H9 (cell line): ENCODE results near the gene FADS2. TPM values are rescaled to one million over a fixed set of nuclear protein-coding genes. Genes with fewer than 3 reads are reported as not detected.

Source experiments
- DNase-seq: peaks from one replicate; pipeline ENCODE4 v3.0.0-alpha.2; 2017
- H2AFZ ChIP-seq: one replicate; pipeline ENCODE4 v1.6.1; 2013; ENCODE audit warnings: mild to moderate bottlenecking, low read length, control low read depth, moderate library complexity
- H2AK5ac ChIP-seq: 2 replicates; pipeline ENCODE4 v1.6.1; 2013; ENCODE audit warnings: low read length, control low read depth, mixed read lengths; ENCODE audit not compliant: insufficient read length
- H2BK120ac ChIP-seq: one replicate; pipeline ENCODE4 v1.6.1; 2013; ENCODE audit warnings: low read depth, mild to moderate bottlenecking, low read length, control low read depth, inconsistent platforms; ENCODE audit not compliant: poor library complexity, severe bottlenecking
- H2BK12ac ChIP-seq: 2 replicates; pipeline ENCODE4 v1.6.1; 2013; ENCODE audit warnings: low read length, control low read depth, mixed read lengths, low read depth; ENCODE audit not compliant: insufficient read length
- H2BK15ac ChIP-seq: 2 replicates; pipeline ENCODE4 v1.6.1; 2013; ENCODE audit warnings: low read depth, low read length, control low read depth
- H2BK20ac ChIP-seq: one replicate; pipeline ENCODE4 v1.6.1; 2013; ENCODE audit warnings: low read depth, mild to moderate bottlenecking, low read length, control low read depth, inconsistent platforms; ENCODE audit not compliant: poor library complexity, severe bottlenecking
- H2BK5ac ChIP-seq: 2 replicates; pipeline ENCODE4 v1.6.1; 2013; ENCODE audit warnings: low read length, control low read depth, mixed read lengths; ENCODE audit not compliant: insufficient read length
- H3K14ac ChIP-seq: 2 replicates; pipeline ENCODE4 v1.6.1; 2013; ENCODE audit warnings: low read length, control low read depth; ENCODE audit not compliant: insufficient read depth
- H3K18ac ChIP-seq: 2 replicates; pipeline ENCODE4 v1.6.1; 2013; ENCODE audit warnings: low read depth, mild to moderate bottlenecking, mixed read lengths, low read length, control low read depth; ENCODE audit not compliant: insufficient read length
- H3K23ac ChIP-seq: 2 replicates; pipeline ENCODE4 v1.6.1; 2013; ENCODE audit warnings: low read length, control low read depth, mixed read lengths, low read depth; ENCODE audit not compliant: insufficient read length
- H3K23me2 ChIP-seq: 2 replicates; pipeline ENCODE4 v1.6.1; 2013; ENCODE audit warnings: low read depth, mild to moderate bottlenecking, mixed read lengths, low read length, control low read depth; ENCODE audit not compliant: insufficient read length, poor library complexity, severe bottlenecking
- H3K27ac ChIP-seq: 2 replicates; pipeline ENCODE4 v1.5.1; 2013; ENCODE audit warnings: low read length, control low read depth, mixed read lengths, low read depth; ENCODE audit not compliant: insufficient read length
- H3K27me3 ChIP-seq: 2 replicates; pipeline ENCODE4 v1.6.1; 2013; ENCODE audit warnings: low read length, control low read depth, inconsistent platforms; ENCODE audit not compliant: insufficient read depth
- H3K4ac ChIP-seq: 2 replicates; pipeline ENCODE4 v1.6.1; 2013; ENCODE audit warnings: low read depth, mild to moderate bottlenecking, control low read depth, inconsistent platforms, low read length, moderate library complexity
- H3K4me1 ChIP-seq: 2 replicates; pipeline ENCODE4 v1.6.1; 2013; ENCODE audit warnings: low read length, control low read depth, inconsistent platforms; ENCODE audit not compliant: insufficient read depth
- H3K4me2 ChIP-seq: 2 replicates; pipeline ENCODE4 v1.6.1; 2013; ENCODE audit warnings: low read length, control low read depth, mixed read lengths; ENCODE audit not compliant: insufficient read length, insufficient read depth
- H3K56ac ChIP-seq: 2 replicates; pipeline ENCODE4 v1.6.1; 2013; ENCODE audit warnings: low read depth, mild to moderate bottlenecking, mixed read lengths, low read length, control low read depth; ENCODE audit not compliant: insufficient read length
- H3K79me1 ChIP-seq: 2 replicates; pipeline ENCODE4 v1.6.1; 2013; ENCODE audit warnings: low read depth, mild to moderate bottlenecking, moderate library complexity, low read length, control low read depth, inconsistent platforms; ENCODE audit not compliant: insufficient read depth, poor library complexity, severe bottlenecking
- H3K79me2 ChIP-seq: 2 replicates; pipeline ENCODE4 v1.6.1; 2013; ENCODE audit warnings: low read length, control low read depth, inconsistent platforms; ENCODE audit not compliant: insufficient read depth
- H3K9ac ChIP-seq: 2 replicates; pipeline ENCODE4 v1.6.1; 2013; ENCODE audit warnings: low read length, control low read depth, mixed read lengths; ENCODE audit not compliant: insufficient read length; ENCODE audit errors: extremely low read depth
- H3K9me3 ChIP-seq: one replicate; pipeline ENCODE4 v1.6.1; 2013; ENCODE audit warnings: low read depth, low read length, inconsistent platforms; ENCODE audit not compliant: control insufficient read depth
- H3T11ph ChIP-seq: one replicate; pipeline ENCODE4 v1.6.1; 2013; ENCODE audit warnings: mild to moderate bottlenecking, low read length, control low read depth, inconsistent platforms
- H4K20me1 ChIP-seq: one replicate; pipeline ENCODE4 v1.6.1; 2013; ENCODE audit not compliant: control insufficient read depth, insufficient read length, insufficient read depth
- H4K5ac ChIP-seq: 2 replicates; pipeline ENCODE4 v1.6.1; 2013; ENCODE audit warnings: low read depth, mild to moderate bottlenecking, mixed read lengths, low read length, control low read depth; ENCODE audit not compliant: insufficient read length
- H4K8ac ChIP-seq: replicated peaks from 2 replicates; pipeline ENCODE4 v1.6.1; 2013; ENCODE audit warnings: low read length, control low read depth, mixed read lengths, low read depth; ENCODE audit not compliant: insufficient read length
- H4K91ac ChIP-seq: 2 replicates; pipeline ENCODE4 v1.6.1; 2013; ENCODE audit warnings: low read depth, mild to moderate bottlenecking, moderate library complexity, mixed read lengths, low read length, control low read depth; ENCODE audit not compliant: insufficient read length
- H3K27ac Mint-ChIP-seq, 3 experiments: 2 replicates in 2 of 3; 3 replicates in 1 of 3; pipeline ENCODE4 v1.8.0; 2020 to 2021; ENCODE audit warnings: mixed read lengths in 3 of 3, mild to moderate bottlenecking in 1 of 3, moderate library complexity in 1 of 3
- H3K27me3 Mint-ChIP-seq: 2 replicates; pipeline ENCODE4 v1.8.0; 2021; ENCODE audit warnings: low read depth, mild to moderate bottlenecking, moderate library complexity, mixed read lengths
- H3K36me3 Mint-ChIP-seq, 3 experiments: 2 replicates in 2 of 3; 3 replicates in 1 of 3; pipeline ENCODE4 v1.8.0; 2020 to 2021; ENCODE audit warnings: low read depth in 3 of 3, mixed read lengths in 3 of 3; ENCODE audit not compliant: insufficient read depth in 1 of 3
- H3K4me1 Mint-ChIP-seq, 2 experiments: 2 replicates each; pipeline ENCODE4 v1.8.0; 2020; ENCODE audit warnings: mixed read lengths in 2 of 2
- H3K4me3 Mint-ChIP-seq, 2 experiments: 2 replicates in 1 of 2; 3 replicates in 1 of 2; pipeline ENCODE4 v1.8.0; 2020 to 2021; ENCODE audit warnings: mild to moderate bottlenecking in 2 of 2, mixed read lengths in 2 of 2, moderate library complexity in 1 of 2
- H3K9me3 Mint-ChIP-seq, 2 experiments: 2 replicates in 1 of 2; 3 replicates in 1 of 2; pipeline ENCODE4 v1.8.0; 2020; ENCODE audit warnings: mild to moderate bottlenecking in 2 of 2, mixed read lengths in 2 of 2, moderate library complexity in 1 of 2
- WGBS: extraction: QIAGEN DNeasy Blood & Tissue Kit; methylation state at CpG from one replicate; pipeline ENCODE4 v1.1.7; 2013; ENCODE audit warnings: missing lambda C conversion rate, low lambda C conversion rate, mixed read lengths; ENCODE audit not compliant: insufficient read length; ENCODE audit errors: extremely low coverage; 5-methylcytosine and 5-hydroxymethylcytosine counted together
- total RNA-seq: library from RNA; stranded (reverse); gene quantifications from 2 replicates; pipeline ENCODE4 v1.2.1, GENCODE V29; 2021
- TF ChIP-seq, protein P1 (sequence below): fragments of 200-600 bp; sonication (generic); conservative IDR thresholded peaks from 3 replicates; pipeline ENCODE4 v1.8.0; 2021; ENCODE audit warnings: antibody characterized with exemption, mild to moderate bottlenecking

The FADS2 gene
- total RNA-seq, 1 experiment from 2014 or later: 322 TPM

DNA sequence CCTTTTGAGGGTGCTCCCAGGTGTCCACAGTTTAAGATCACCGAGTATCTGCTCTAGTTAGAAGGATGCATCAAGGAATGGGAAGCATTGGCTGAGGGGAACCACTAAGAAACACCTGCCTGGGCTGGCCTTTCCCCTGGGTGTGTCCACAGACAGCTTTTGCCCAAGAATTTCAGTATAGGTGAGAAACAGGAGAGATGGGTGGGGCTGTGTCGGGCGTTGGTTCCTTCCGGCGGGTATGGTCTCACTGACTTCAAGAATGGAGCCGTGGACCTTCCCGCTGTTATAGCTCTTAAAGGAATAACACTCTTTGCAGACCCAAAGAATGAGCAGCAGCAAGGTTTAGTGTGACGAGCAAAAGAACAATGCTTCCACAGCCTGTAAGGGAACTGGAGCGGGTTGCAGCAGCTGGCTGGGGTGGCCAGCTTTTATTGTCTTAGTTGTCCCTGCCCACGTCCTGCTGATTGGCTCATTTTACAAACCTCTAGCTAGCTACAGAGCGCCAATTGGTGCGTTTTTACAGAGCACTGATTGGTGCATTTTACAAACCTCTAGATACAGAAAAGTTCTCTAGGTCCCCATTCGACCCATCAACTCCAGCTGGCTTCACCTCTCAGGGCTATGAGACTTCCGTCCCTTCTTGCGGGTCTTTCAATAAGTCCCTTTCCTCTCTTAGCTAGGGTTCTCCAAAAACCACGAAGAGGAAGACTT, 13.7 kb upstream of the FADS2 start:
- Histone ChIP-seq H3K23me2 (peaks cover 6% of the 10 kb centered on the region), H3K18ac (peak overlapping the region; percentile 83), H2BK120ac (no peak overlapping the region), H3K79me2 (peaks cover 5% of the 10 kb centered on the region; the same call in 1 of the 2 replicates), H3K27ac (peak overlapping the region; percentile 76), H3K79me1 (no peaks in the 10 kb centered on the region), H4K5ac (no peak overlapping the region), H2BK20ac (no peak overlapping the region), H4K8ac (no peak overlapping the region), H2BK5ac (peak overlapping the region; percentile 23), H3K56ac (no peak overlapping the region), H2BK12ac (peak overlapping the region; percentile 19), H3K14ac (peak overlapping the region; percentile 77), H3K4me1 (peaks cover 8% of the 10 kb centered on the region), H4K91ac (no peak overlapping the region), H2AFZ (no peak overlapping the region), H3K27me3 (no peaks in the 10 kb centered on the region), H3K9me3 (no peaks in the 10 kb centered on the region), H2BK15ac (no peak overlapping the region), H3K23ac (no peak overlapping the region), H3K4ac (no peak overlapping the region; the same call in 1 of the 2 replicates), H2AK5ac (no peak overlapping the region), H3K4me2 (peak overlapping the region; percentile 58), H3T11ph (peak overlapping the region; percentile 24), H3K9ac (peak overlapping the region; percentile 48), H4K20me1 (no peaks in the 10 kb centered on the region)
- peaks cover 17 to 19% of the 10 kb centered on the region in 2 experiments for H3K4me1 Mint-ChIP-seq
- H3K9me3 Mint-ChIP-seq: peaks cover 0 to 2% of the 10 kb centered on the region in 2 experiments; a peak in 2 of 5 replicates
- TF ChIP-seq, protein P1, sequence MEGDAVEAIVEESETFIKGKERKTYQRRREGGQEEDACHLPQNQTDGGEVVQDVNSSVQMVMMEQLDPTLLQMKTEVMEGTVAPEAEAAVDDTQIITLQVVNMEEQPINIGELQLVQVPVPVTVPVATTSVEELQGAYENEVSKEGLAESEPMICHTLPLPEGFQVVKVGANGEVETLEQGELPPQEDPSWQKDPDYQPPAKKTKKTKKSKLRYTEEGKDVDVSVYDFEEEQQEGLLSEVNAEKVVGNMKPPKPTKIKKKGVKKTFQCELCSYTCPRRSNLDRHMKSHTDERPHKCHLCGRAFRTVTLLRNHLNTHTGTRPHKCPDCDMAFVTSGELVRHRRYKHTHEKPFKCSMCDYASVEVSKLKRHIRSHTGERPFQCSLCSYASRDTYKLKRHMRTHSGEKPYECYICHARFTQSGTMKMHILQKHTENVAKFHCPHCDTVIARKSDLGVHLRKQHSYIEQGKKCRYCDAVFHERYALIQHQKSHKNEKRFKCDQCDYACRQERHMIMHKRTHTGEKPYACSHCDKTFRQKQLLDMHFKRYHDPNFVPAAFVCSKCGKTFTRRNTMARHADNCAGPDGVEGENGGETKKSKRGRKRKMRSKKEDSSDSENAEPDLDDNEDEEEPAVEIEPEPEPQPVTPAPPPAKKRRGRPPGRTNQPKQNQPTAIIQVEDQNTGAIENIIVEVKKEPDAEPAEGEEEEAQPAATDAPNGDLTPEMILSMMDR: no peak
- H3K27me3 Mint-ChIP-seq: no peaks in the 10 kb centered on the region
- no CpG with 5 or more reads among the region's 16 CpGs for WGBS
- H3K4me3 Mint-ChIP-seq: peak overlapping the region; percentile 94 to 99
- peak; percentile 76 for DNase-seq
- H3K27ac Mint-ChIP-seq: peak overlapping the region; percentile 100
- H3K36me3 Mint-ChIP-seq: peaks cover 46 to 52% (median 50%) of the 10 kb centered on the region in 3 experiments
